Transverse colon (tissue), 4 donors: ENCODE data around the gene PRRT1. TPM values are rescaled to one million over a fixed set of nuclear protein-coding genes. Genes with fewer than 3 reads are reported as not detected.
"Not testable (repeated sequence)": the region's sequence is repeated elsewhere in the genome, so short reads cannot be mapped to it uniquely, and the experiment has no call there.

ENCODE experiments used
- DNase-seq: peaks from one replicate; pipeline ENCODE4 v3.0.0-alpha.2; 2019
- H3K27ac ChIP-seq, 4 donors: fragments of 200-600 bp; sonication (generic); 2 replicates each; pipeline ENCODE4 v1.5.1; 2016 to 2018; ENCODE audit warnings: inconsistent platforms in 4 of 4
- H3K27me3 ChIP-seq: fragments of 200-600 bp; sonication (generic); 2 replicates; pipeline ENCODE4 v1.5.1; 2017; ENCODE audit warnings: inconsistent platforms
- H3K36me3 ChIP-seq, 4 donors: fragments of 200-600 bp; sonication (generic); 2 replicates each; pipeline ENCODE4 v1.5.1; 2017 to 2019; ENCODE audit warnings: inconsistent platforms in 4 of 4
- H3K4me1 ChIP-seq, 4 donors: fragments of 200-600 bp; sonication (generic); 2 replicates each; pipeline ENCODE4 v1.5.1; 2017 to 2020; ENCODE audit warnings: inconsistent platforms in 4 of 4
- H3K4me3 ChIP-seq, 4 donors: fragments of 200-600 bp; sonication (generic); 1 replicate in 1 of 4; 2 replicates in 3 of 4; pipeline versions ENCODE4 v1.5.1 to v1.6.1; 2017 to 2019; ENCODE audit warnings: inconsistent platforms in 4 of 4
- H3K9me3 ChIP-seq, 2 donors: fragments of 200-600 bp; sonication (generic); 2 replicates each; pipeline ENCODE4 v1.5.1; 2017 to 2019; ENCODE audit warnings: inconsistent platforms in 2 of 2
- EP300 ChIP-seq: sonication (generic); formaldehyde crosslinking; IDR thresholded peaks from one replicate; pipeline ENCODE4 v1.6.1; 2017; ENCODE audit warnings: antibody characterized with exemption, low read depth
- POLR2A ChIP-seq: fragments of 450-650 bp; IDR thresholded peaks from one replicate; pipeline ENCODE4 v1.6.1; 2016; ENCODE audit warnings: antibody characterized with exemption, mild to moderate bottlenecking, moderate library complexity
- POLR2AphosphoS5 ChIP-seq, 3 donors: sonication (generic); formaldehyde crosslinking; IDR thresholded peaks; one replicate each; pipeline ENCODE4 v1.6.1; 2016; ENCODE audit warnings: antibody characterized with exemption in 3 of 3
- WGBS, 2 donors: methylation state at CpG; one replicate each; pipeline ENCODE4 v1.1.5; 2018; ENCODE audit warnings: low coverage in 1 of 2; 5-methylcytosine and 5-hydroxymethylcytosine counted together
- in situ Hi-C, 4 donors: fragments of 200-750 bp; cut with MboI; loops; one replicate each; pipeline versions ENCODE4 v1.15.0 to v1.15.1; 2017; ENCODE audit warnings: low sequenced_read_pairs in 3 of 4, low pct_ligation_motif_present in 1 of 4, low pct_unique_long_range_greater_than_20kb in 1 of 4
- intact Hi-C: fragments of 100-400 bp; cut with DNase I; formaldehyde crosslinking; loops from one replicate; pipeline ENCODE4 v1.15.1; 2023; ENCODE audit warnings: low total_unique reads
- total RNA-seq, 4 donors: library from RNA; depleted of rRNA; stranded (reverse); fragments of >200 nt; gene quantifications; one replicate each; pipeline ENCODE4 v1.1.0, GENCODE V29; 2016
- TF ChIP-seq, protein P1 (sequence below), 5 experiments: fragments of 200-600 bp in 3 of 5; fragments of 450-650 bp in 2 of 5; sonication (generic) in 3 of 5; IDR thresholded peaks; 1 replicate in 2 of 5; 2 replicates in 3 of 5; pipeline ENCODE4 v1.5.1; 2016 to 2017; ENCODE audit warnings: antibody characterized with exemption in 5 of 5, inconsistent platforms in 3 of 5, mild to moderate bottlenecking in 2 of 5, moderate library complexity in 1 of 5

Gene PRRT1
- total RNA-seq, 4 donors from 2014 or later = 2.4 to 2.7 TPM; not detected in 2

DNA sequence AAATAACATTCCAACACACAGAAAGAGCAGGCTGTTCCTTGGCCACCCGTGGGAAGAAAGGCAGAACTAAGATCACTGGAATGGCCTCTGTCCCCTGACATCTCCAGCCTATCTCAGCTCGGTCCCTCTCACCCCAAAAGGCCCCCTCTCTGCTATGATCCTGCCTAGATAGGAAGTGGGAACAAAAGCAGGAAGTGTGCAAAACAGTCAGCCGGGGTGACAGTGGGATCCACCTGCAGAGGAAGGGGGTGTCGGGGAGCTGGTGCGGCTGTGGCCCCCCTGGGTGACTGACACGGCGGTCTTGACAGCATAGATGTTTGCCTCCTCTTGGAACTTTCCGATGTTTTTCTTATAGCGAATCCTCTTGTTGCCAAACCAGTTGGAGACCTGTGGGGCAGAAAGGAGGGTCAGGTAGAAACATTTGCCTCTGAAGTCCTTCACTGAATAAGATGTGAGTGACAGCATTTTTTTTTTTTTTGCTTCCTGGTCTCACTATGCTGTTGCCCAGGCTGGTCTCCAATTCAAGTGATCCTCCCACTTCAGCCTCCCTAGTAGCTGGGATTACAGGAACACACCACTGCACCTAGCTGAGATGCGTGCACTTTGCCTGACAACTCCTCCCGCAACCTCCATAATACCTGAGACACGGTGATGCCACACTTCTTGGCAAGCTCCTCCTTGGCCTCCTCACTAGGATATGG is 35.4 kb upstream of the PRRT1 start:
- Histone ChIP-seq H3K27ac (peak overlapping the region; percentile 75 to 98 (median 94)), H3K4me3 (no peak overlapping the region), H3K9me3 (no peaks in the 10 kb centered on the region), H3K4me1 (peaks cover 14 to 48% (median 35%) of the 10 kb centered on the region in 4 donors), H3K36me3 (peaks cover 0 to 7% (median 2%) of the 10 kb centered on the region in 4 donors), H3K27me3 (no peaks in the 10 kb centered on the region)
- TF ChIP-seq POLR2A (no peak), POLR2AphosphoS5 (IDR thresholded peaks at IDR 0.05) (no peak), EP300 (no peak)
- TF ChIP-seq, protein P1, sequence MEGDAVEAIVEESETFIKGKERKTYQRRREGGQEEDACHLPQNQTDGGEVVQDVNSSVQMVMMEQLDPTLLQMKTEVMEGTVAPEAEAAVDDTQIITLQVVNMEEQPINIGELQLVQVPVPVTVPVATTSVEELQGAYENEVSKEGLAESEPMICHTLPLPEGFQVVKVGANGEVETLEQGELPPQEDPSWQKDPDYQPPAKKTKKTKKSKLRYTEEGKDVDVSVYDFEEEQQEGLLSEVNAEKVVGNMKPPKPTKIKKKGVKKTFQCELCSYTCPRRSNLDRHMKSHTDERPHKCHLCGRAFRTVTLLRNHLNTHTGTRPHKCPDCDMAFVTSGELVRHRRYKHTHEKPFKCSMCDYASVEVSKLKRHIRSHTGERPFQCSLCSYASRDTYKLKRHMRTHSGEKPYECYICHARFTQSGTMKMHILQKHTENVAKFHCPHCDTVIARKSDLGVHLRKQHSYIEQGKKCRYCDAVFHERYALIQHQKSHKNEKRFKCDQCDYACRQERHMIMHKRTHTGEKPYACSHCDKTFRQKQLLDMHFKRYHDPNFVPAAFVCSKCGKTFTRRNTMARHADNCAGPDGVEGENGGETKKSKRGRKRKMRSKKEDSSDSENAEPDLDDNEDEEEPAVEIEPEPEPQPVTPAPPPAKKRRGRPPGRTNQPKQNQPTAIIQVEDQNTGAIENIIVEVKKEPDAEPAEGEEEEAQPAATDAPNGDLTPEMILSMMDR (IDR thresholded peaks at IDR 0.05) = no peak
- intact Hi-C loops = no loop called here
- in situ Hi-C loops = no loop called here
- 60 to 72% methylated on average over 1 to 12 of the region's 12 CpGs for WGBS, 2 donors
- no peak for DNase-seq

DNA sequence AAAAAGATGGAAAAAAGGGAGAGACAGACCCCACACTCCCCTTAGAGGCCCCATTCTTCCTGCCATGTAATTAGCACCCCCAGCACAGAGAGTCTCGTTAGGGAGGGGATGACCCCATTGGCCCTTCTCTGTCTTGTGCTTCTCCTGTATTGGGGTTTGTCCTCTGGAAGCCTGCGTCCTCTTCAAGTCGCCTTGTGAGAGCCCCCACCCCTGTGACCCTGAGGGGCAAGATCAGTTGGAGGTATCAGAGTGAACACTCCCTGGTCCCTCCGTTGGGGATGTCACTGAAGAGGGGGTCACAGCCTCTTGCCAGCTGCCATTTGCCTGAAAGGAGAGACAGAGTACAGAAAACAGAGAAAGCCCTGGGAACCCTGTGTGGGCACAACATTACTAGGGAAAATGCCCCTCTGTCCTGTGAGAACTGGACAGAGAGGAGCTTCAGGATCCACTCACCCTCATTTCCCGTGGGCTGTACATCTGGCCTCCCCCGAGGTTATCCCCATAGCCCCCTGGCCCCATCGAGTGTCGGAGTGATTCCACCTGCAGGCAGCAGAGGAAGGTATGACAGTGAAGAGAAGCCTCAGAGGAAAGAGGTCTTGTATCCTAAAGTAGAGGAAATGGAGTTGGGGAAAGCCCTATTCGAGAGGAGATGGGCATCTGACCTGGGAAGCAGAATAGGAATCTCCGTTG is 34.6 kb upstream of the PRRT1 start:
- H3K27me3 ChIP-seq, H3K9me3 ChIP-seq, in situ Hi-C loops, intact Hi-C loops, H3K36me3 ChIP-seq, DNase-seq, H3K4me3 ChIP-seq: not testable (repeated sequence)
- WGBS, 2 donors = 65 to 73% methylated on average over 4 to 10 of the region's 10 CpGs
- H3K27ac ChIP-seq = peak overlapping the region; percentile 75 to 98 (median 94)
- peaks cover 10 to 52% (median 33%) of the 10 kb centered on the region in 4 donors for H3K4me1 ChIP-seq

DNA sequence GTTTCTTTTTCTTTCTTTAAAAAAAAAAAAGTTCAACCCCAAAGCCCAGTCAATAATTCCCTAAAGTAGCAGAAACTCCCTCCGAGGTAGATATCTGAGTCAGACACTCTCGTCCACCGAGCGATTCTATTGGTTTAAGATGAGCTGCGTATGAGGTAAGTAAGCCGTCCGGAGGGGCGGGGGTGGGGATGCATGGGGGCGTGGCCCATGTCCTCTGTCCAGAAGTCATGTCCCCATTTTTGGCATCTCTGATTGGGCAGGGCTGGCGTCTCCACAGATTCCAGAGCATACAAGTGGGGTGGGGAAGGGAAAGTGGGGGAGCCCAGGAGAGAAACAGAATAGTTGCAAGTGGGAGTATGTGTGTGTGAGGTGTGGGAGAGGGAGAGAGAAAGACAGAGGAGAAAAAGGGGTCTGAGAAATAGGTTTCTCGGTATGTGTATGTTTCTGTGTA is 34.0 kb upstream of the PRRT1 start:
- intact Hi-C loops = not testable (repeated sequence)

DNA sequence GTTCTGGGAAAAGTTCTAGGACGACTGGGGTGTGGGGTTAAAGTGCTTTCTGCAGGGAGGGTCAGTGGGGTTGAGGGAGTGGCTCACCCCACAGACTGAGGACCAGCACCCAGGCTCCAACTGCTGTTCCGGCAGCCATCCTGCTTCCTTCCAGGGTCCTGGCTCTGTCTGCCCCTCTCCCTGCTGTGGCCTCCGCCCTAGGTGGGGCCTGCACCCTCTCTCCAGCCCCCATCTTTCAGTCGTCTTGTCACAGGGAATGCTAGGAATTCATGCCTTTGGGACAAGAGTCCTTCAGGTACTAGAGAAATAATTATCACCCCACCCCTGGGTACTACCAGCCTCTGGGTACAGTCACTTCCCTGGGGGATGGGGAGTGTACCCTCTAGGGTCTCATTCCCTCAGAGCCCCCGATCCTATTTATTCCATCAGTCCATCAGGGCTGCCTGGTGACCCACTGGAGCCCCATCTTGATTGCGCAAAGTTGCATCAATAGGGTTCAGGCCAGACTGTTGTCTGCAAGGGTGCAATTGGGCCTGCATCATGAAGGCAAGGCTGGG is 32.4 kb upstream of the PRRT1 start, which contains the start of gene AGER:
TSS of gene AGER (minus strand) at position 170 of the 557 bp plus-strand sequence. CDS start at position 139, 31 bp downstream.
- H3K36me3 ChIP-seq = peaks cover 0 to 12% (median 5%) of the 10 kb centered on the region in 4 donors
- 71 to 79% methylated on average over 1 to 6 of the region's 6 CpGs for WGBS, 2 donors
- H3K4me1 ChIP-seq = peaks cover 20 to 57% (median 30%) of the 10 kb centered on the region in 4 donors
- no peak for DNase-seq
- in situ Hi-C loops = no loop called here
- TF ChIP-seq POLR2AphosphoS5 (IDR thresholded peaks at IDR 0.05) (no peak), EP300 (no peak), POLR2A (no peak)
- TF ChIP-seq, protein P1 (IDR thresholded peaks at IDR 0.05) = no peak
- no peak within 1 kb of the TSS for H3K4me3 ChIP-seq
- no peaks in the 10 kb centered on the region for H3K9me3 ChIP-seq
- H3K27ac ChIP-seq = peak within 1 kb of the TSS; percentile 61 to 98 (median 84)
- no peaks in the 10 kb centered on the region for H3K27me3 ChIP-seq
- intact Hi-C loops = no loop called here

More for the DNA sequence above, 34.0 kb upstream of the PRRT1 start:
- H3K9me3 ChIP-seq, H3K4me3 ChIP-seq, H3K27me3 ChIP-seq, in situ Hi-C loops, H3K36me3 ChIP-seq: not testable (repeated sequence)
- H3K27ac ChIP-seq = peak overlapping the region; percentile 75 to 98 (median 94)
- peaks cover 10 to 51% (median 29%) of the 10 kb centered on the region in 4 donors for H3K4me1 ChIP-seq
- 14 to 17% methylated on average over 5 to 11 of the region's 11 CpGs for WGBS, 2 donors
- TF ChIP-seq POLR2A = peak; percentile 20
- DNase-seq = peak; percentile 79
